BJ (cell line): ENCODE data around the gene SFSWAP. TPM values are rescaled to one million over a fixed set of nuclear protein-coding genes. Genes with fewer than 3 reads are reported as not detected.

Experiments used
- CTCF ChIA-PET: fragments of 350-600 bp; formaldehyde crosslinking; extraction: SDS; loops from one replicate; lab custom pipeline; 2021; ENCODE audit warnings: antibody characterized with exemption, inconsistent platforms; lab: Yijun Ruan, JAX
- POLR2A ChIA-PET: fragments of 300-600 bp; sonication (Branson Sonifier 250); formaldehyde crosslinking; extraction: SDS; loops from one replicate; lab custom pipeline; 2021; ENCODE audit warnings: antibody characterized with exemption; lab: Charles Lee
- DNase-seq: peaks from one replicate; pipeline ENCODE4 v3.0.0-alpha.2; 2011; ENCODE audit warnings: low read depth
- H3K27me3 ChIP-seq: 2 replicates; pipeline ENCODE4 v1.6.0; 2011; ENCODE audit warnings: low read length; ENCODE audit not compliant: control insufficient read depth, insufficient read depth
- H3K36me3 ChIP-seq: 2 replicates; pipeline ENCODE4 v1.5.1; 2011; ENCODE audit warnings: low read length; ENCODE audit not compliant: control insufficient read depth, insufficient read depth
- H3K4me3 ChIP-seq: 2 replicates; pipeline ENCODE4 v1.5.1; 2011; ENCODE audit warnings: low read depth, mild to moderate bottlenecking, control low read depth, low read length
- CTCF ChIP-seq: IDR thresholded peaks from 2 replicates; pipeline ENCODE4 v1.5.1; 2011; ENCODE audit warnings: low read depth, mild to moderate bottlenecking, control low read depth, inconsistent platforms, low read length, moderate library complexity; ENCODE audit not compliant: insufficient read depth
- polyA plus RNA-seq: library from polyadenylated mRNA; depleted of rRNA; stranded (reverse); fragments of >200 nt; gene quantifications from 2 replicates; pipeline ENCODE4 v1.2.3, GENCODE V29; 2011

The SFSWAP gene
- polyA plus RNA-seq, 1 experiment: 11.7 TPM

- no peak for TF ChIP-seq CTCF
- H3K27me3 ChIP-seq: no peaks in the 10 kb centered on the region
- no peak overlapping the region for H3K4me3 ChIP-seq
- peaks cover 15% of the 10 kb centered on the region for H3K36me3 ChIP-seq
- DNase-seq: no peak
- POLR2A ChIA-PET: no interaction called here
- CTCF ChIA-PET: no interaction called here
Measured at GRCh38 chr12:131782061-131782460, 71.2 kb downstream of the SFSWAP start.

- H3K36me3 ChIP-seq: peaks cover 16% of the 10 kb centered on the region
- ChIA-PET CTCF (interaction anchor here (1.3 kb wide), 1 partner anchor 47 kb away, joined by 3 read pairs; no protein-coding TSS in a partner anchor), POLR2A (no interaction called here)
- DNase-seq: peak; percentile 68
- H3K27me3 ChIP-seq: no peaks in the 10 kb centered on the region
- TF ChIP-seq CTCF: no peak
- H3K4me3 ChIP-seq: peak overlapping the region; percentile 12; the same call in 1 of the 2 replicates
Measured at GRCh38 chr12:131783915-131784541, 73.1 kb downstream of the SFSWAP start.

- Histone ChIP-seq H3K36me3 (peaks cover 16% of the 10 kb centered on the region), H3K4me3 (no peak overlapping the region)
- CTCF ChIA-PET: interaction anchor here (0.7 to 1.2 kb wide), 2 partner anchors 31 to 869 kb away, joined by 3 read pairs; no protein-coding TSS in a partner anchor
Measured at GRCh38 chr12:131784909-131785762, 74.2 kb downstream of the SFSWAP start.

GRCh38 chr12:131785763-131786330, 75.0 kb downstream of the SFSWAP start:
- Histone ChIP-seq H3K27me3 (no peaks in the 10 kb centered on the region), H3K4me3 (no peak overlapping the region), H3K36me3 (peaks cover 16% of the 10 kb centered on the region)
- no peak for DNase-seq
- ChIA-PET POLR2A (no interaction called here), CTCF (interaction anchor here (1.2 kb wide), 1 partner anchor 870 kb away, joined by 3 read pairs; no protein-coding TSS in a partner anchor)
- TF ChIP-seq CTCF: no peak

More at GRCh38 chr12:131784909-131785762, 74.2 kb downstream of the SFSWAP start:
- DNase-seq: peak; percentile 20
- no peaks in the 10 kb centered on the region for H3K27me3 ChIP-seq
- TF ChIP-seq CTCF: no peak
- POLR2A ChIA-PET: no interaction called here

- no peak for TF ChIP-seq CTCF
- Histone ChIP-seq H3K36me3 (peaks cover 16% of the 10 kb centered on the region), H3K27me3 (no peaks in the 10 kb centered on the region), H3K4me3 (no peak overlapping the region)
- ChIA-PET CTCF (interaction anchor here (0.8 to 1.2 kb wide), 3 partner anchors 12 to 870 kb away, joined by 3 to 4 read pairs (median 3); no protein-coding TSS in a partner anchor), POLR2A (no interaction called here)
- no peak for DNase-seq
Measured at GRCh38 chr12:131786331-131786730, 75.4 kb downstream of the SFSWAP start.
